Glutamatergic neuron (in vitro differentiated cells): ENCODE measurements around the gene TPRG1. TPM values are rescaled to one million over a fixed set of nuclear protein-coding genes. Genes with fewer than 3 reads are reported as not detected.

Experiments used
- DNase-seq: peaks from one replicate; pipeline ENCODE4 v3.0.0; 2022
- H3K27ac Mint-ChIP-seq: one replicate; pipeline ENCODE4 v1.8.0; 2020; ENCODE audit warnings: mild to moderate bottlenecking, mixed read lengths, inconsistent platforms; ENCODE audit not compliant: unreplicated experiment
- H3K27me3 Mint-ChIP-seq: one replicate; pipeline ENCODE4 v1.8.0; 2020; ENCODE audit warnings: mild to moderate bottlenecking, moderate library complexity, mixed read lengths, inconsistent platforms; ENCODE audit not compliant: unreplicated experiment
- H3K36me3 Mint-ChIP-seq: one replicate; pipeline ENCODE4 v1.8.0; 2020; ENCODE audit warnings: mild to moderate bottlenecking, mixed read lengths, inconsistent platforms; ENCODE audit not compliant: unreplicated experiment
- H3K4me1 Mint-ChIP-seq: one replicate; pipeline ENCODE4 v1.8.0; 2020; ENCODE audit warnings: mild to moderate bottlenecking, low read depth, mixed read lengths, inconsistent platforms; ENCODE audit not compliant: unreplicated experiment
- H3K4me3 Mint-ChIP-seq: one replicate; pipeline ENCODE4 v1.8.0; 2020; ENCODE audit warnings: mild to moderate bottlenecking, mixed read lengths, inconsistent platforms; ENCODE audit not compliant: unreplicated experiment
- H3K9me3 Mint-ChIP-seq: one replicate; pipeline ENCODE4 v1.8.0; 2020; ENCODE audit warnings: mild to moderate bottlenecking, moderate library complexity, mixed read lengths, inconsistent platforms; ENCODE audit not compliant: unreplicated experiment
- CTCF ChIP-seq: fragments of 200-600 bp; sonication (generic); IDR thresholded peaks from one replicate; pipeline ENCODE4 v1.5.0; 2021; ENCODE audit not compliant: partially characterized antibody, unreplicated experiment
- total RNA-seq: library from RNA; stranded (reverse); fragmentation: NEBNext Ultra II Directional; extraction: Animal tissue kit (Norgen Biotek cat#: 25700); gene quantifications from one replicate; pipeline ENCODE4 v1.2.1, GENCODE V29; 2021; ENCODE audit not compliant: unreplicated experiment

TPRG1 gene
- total RNA-seq, 1 donor from 2014 or later: 1.3 TPM

- no peak overlapping the region for H3K4me3 Mint-ChIP-seq
- H3K4me1 Mint-ChIP-seq: no peaks in the 10 kb centered on the region
- H3K27me3 Mint-ChIP-seq: no peaks in the 10 kb centered on the region
- TF ChIP-seq CTCF: no peak
- DNase-seq: no peak
- no peaks in the 10 kb centered on the region for H3K9me3 Mint-ChIP-seq
- H3K27ac Mint-ChIP-seq: no peak overlapping the region
- H3K36me3 Mint-ChIP-seq: no peaks in the 10 kb centered on the region
Observed at GRCh38 chr3:189304465-189305351, 132.9 kb downstream of the TPRG1 start.

DNA sequence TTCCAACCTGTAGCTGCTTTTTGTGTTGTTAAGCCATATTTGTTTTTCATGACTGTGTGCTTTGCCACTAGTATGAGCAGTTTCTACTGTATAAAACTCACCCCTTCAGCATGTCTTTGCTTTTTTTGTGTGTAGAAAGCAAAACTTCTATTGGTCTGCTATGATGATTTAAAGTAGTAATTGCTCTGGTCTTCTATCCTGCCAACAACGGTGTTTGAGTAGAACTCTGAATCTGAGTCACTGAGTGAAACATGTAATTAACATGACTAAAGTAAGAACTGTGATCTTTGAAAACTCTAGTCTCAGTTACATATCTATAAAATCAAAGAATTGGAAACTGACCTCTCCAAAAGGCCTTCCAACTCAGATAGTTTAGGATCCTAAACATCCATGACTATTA, 133.6 kb downstream of the TPRG1 start:
- no peaks in the 10 kb centered on the region for H3K36me3 Mint-ChIP-seq
- H3K27ac Mint-ChIP-seq: no peak overlapping the region
- H3K4me1 Mint-ChIP-seq: no peaks in the 10 kb centered on the region
- TF ChIP-seq CTCF: no peak
- no peaks in the 10 kb centered on the region for H3K27me3 Mint-ChIP-seq
- DNase-seq: no peak
- no peak overlapping the region for H3K4me3 Mint-ChIP-seq
- H3K9me3 Mint-ChIP-seq: no peaks in the 10 kb centered on the region

DNA sequence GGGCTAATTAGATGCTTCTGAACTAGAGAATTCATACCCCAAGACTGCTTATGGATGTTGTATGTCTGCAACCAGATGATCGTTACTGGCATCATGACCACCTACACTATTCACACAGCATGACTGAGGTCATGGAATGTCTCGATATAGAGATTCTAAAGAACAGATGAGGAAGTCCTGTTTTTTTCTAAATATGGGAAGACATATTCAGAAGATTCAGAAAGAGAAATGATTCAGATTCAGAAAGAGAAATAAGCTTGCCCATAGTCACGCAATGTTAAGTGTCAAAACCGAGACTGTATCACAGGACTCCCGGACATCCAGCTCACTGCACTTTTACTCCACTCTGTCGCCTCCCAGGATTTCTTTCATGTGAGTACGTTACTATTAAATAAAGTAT, 136.2 kb downstream of the TPRG1 start:
- H3K4me3 Mint-ChIP-seq: no peak overlapping the region
- H3K4me1 Mint-ChIP-seq: peaks cover 3% of the 10 kb centered on the region
- H3K9me3 Mint-ChIP-seq: no peaks in the 10 kb centered on the region
- no peak for DNase-seq
- H3K27ac Mint-ChIP-seq: no peak overlapping the region
- H3K27me3 Mint-ChIP-seq: no peaks in the 10 kb centered on the region
- no peak for TF ChIP-seq CTCF
- H3K36me3 Mint-ChIP-seq: no peaks in the 10 kb centered on the region

DNA sequence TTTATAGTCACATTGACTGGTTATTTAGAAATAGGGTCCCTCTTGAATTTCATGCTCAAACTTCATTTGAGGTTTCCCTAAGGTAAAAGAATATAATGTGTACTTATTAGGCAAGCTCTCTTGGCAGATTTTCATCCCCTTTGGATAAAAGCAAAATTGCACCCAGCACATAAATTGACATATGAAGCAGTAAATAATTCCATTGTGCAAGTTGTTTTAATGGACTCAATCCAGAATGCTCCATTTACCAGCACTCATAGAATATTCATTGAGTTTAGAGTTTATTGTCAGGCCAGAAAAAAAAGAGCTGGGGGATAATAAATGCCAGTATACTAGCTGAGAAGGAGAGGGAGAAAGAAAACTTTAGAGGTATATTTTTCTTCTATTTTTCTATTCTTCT, 136.8 kb downstream of the TPRG1 start:
- Mint-ChIP-seq H3K36me3 (no peaks in the 10 kb centered on the region), H3K9me3 (no peaks in the 10 kb centered on the region), H3K27me3 (no peaks in the 10 kb centered on the region), H3K4me3 (no peak overlapping the region), H3K27ac (no peak overlapping the region), H3K4me1 (peaks cover 3% of the 10 kb centered on the region)
- no peak for DNase-seq
- TF ChIP-seq CTCF: no peak

DNA sequence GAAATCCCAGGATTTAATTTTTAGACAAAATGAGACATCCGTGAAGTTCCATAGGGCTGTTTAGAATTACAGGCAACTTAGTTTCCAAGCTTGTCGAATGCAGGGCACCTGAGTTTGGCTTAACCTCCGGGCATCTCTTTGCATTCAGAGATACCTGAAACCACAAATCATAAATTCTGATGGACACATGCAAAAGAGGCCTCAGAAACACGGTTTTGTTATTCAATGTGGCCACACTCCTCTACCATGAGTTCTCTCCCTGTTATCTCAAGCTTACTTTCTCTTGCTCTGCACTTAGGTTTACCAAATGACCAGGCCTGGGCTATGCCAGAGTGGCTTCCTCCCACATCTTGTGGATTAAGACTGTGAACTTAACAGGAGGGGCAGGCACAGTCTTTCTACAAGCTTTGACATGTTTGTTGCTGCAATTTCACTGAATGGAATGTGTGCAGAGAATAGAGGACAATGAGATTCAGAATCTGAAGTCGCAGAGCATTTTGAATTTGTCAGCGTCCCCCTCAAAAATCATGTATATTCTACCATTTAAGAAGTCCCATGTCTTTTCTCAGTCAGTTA, 137.7 kb downstream of the TPRG1 start:
- peaks cover 3% of the 10 kb centered on the region for H3K4me1 Mint-ChIP-seq
- H3K27me3 Mint-ChIP-seq: no peaks in the 10 kb centered on the region
- no peak overlapping the region for H3K4me3 Mint-ChIP-seq
- no peak overlapping the region for H3K27ac Mint-ChIP-seq
- H3K36me3 Mint-ChIP-seq: no peaks in the 10 kb centered on the region
- DNase-seq: no peak
- TF ChIP-seq CTCF: no peak
- H3K9me3 Mint-ChIP-seq: no peaks in the 10 kb centered on the region
